ENCODE data around the gene P2RY2. TPM values are rescaled to one million over a fixed set of nuclear protein-coding genes. Genes with fewer than 3 reads are reported as not detected.
A peak's percentile ranks its signal among the peaks of the same experiment; 100 is the strongest.

The P2RY2 gene
- total RNA-seq, 1 experiment from 2014 or later, result 22.5 TPM

- Histone ChIP-seq H3K9me3 (ENCODE audit: insufficient read depth, low read depth) (no peaks in the 10 kb centered on the region), H3K36me3 (ENCODE audit: low read depth) (peaks cover 4% of the 10 kb centered on the region; the same call in 1 of the 2 replicates), H3K27me3 (ENCODE audit: insufficient read depth, low read depth) (no peaks in the 10 kb centered on the region), H3K4me2 (no peak overlapping the region), H3K4me3 (no peak overlapping the region), H3K9me2 (ENCODE audit: insufficient read depth) (no peaks in the 10 kb centered on the region), H2AFZ (no peak overlapping the region), H4K20me1 (ENCODE audit: insufficient read depth) (0 out of 2 replicates have a peak, but pooled peaks cover 15% of the 10 kb centered on the region), H3K79me2 (ENCODE audit: low read depth) (peaks cover 74% of the 10 kb centered on the region), H3F3A (ENCODE audit: insufficient read depth, low read depth) (peaks cover 25% of the 10 kb centered on the region), H3K27ac (no peak overlapping the region), H3K4me1 (replicated peaks; ENCODE audit: insufficient read depth) (peaks cover 18% of the 10 kb centered on the region)
- no peak for DNase-seq
- TF ChIP-seq EZH2 (IDR thresholded peaks at IDR 0.05; ENCODE audit: low read depth) (no peak), CTCF (conservative IDR thresholded peaks at IDR 0.05) (no peak)
- ChIA-PET POLR2A (ENCODE audit: unreplicated experiment) (no interaction called here), CTCF (no interaction called here)
- no TSS peak for BruUV-seq (replicated peaks)
- intact Hi-C loops (cut with micrococcal nuclease; ENCODE audit: unreplicated experiment), result no loop called here
These were observed 65.4 kb downstream of the P2RY2 start for GRCh38 chr11:73283276-73284000.

- H3K27ac ChIP-seq, result no peak overlapping the region
These were observed 66.0 kb downstream of the P2RY2 start for GRCh38 chr11:73284106-73284505.

GRCh38 chr11:73285721-73286120, 67.6 kb downstream of the P2RY2 start:
- CTCF ChIA-PET, result no interaction called here
- Histone ChIP-seq H3K9me3 (ENCODE audit: insufficient read depth, low read depth) (no peaks in the 10 kb centered on the region), H3K4me1 (replicated peaks; ENCODE audit: insufficient read depth) (peaks cover 35% of the 10 kb centered on the region), H2AFZ (no peak overlapping the region), H3K9me2 (ENCODE audit: insufficient read depth) (no peaks in the 10 kb centered on the region), H3K4me3 (no peak overlapping the region), H3K79me2 (ENCODE audit: low read depth) (peaks cover 64% of the 10 kb centered on the region), H3K27ac (peak overlapping the region; percentile 88; the same call in 1 of the 2 replicates), H3K36me3 (ENCODE audit: low read depth) (no peaks in the 10 kb centered on the region), H3F3A (ENCODE audit: insufficient read depth, low read depth) (peaks cover 41% of the 10 kb centered on the region), H4K20me1 (ENCODE audit: insufficient read depth) (0 out of 2 replicates have a peak, but pooled peaks cover 15% of the 10 kb centered on the region), H3K4me2 (no peak overlapping the region), H3K27me3 (ENCODE audit: insufficient read depth, low read depth) (no peaks in the 10 kb centered on the region)
- POLR2A ChIA-PET (ENCODE audit: unreplicated experiment), result interaction anchor here (0.5 kb wide), 2 partner anchors 11 to 343 kb away, joined by 4 to 6 read pairs; no protein-coding TSS in a partner anchor
- TF ChIP-seq CTCF (conservative IDR thresholded peaks at IDR 0.05), result no peak
- no peak for TF ChIP-seq EZH2 (IDR thresholded peaks at IDR 0.05; ENCODE audit: low read depth)
- intact Hi-C loops (cut with micrococcal nuclease; ENCODE audit: unreplicated experiment), result no loop called here
- DNase-seq, result no peak
- no TSS peak for BruUV-seq (replicated peaks)

More at GRCh38 chr11:73284106-73284505, 66.0 kb downstream of the P2RY2 start:
- H3K4me2 ChIP-seq, result no peak overlapping the region
- intact Hi-C loops (cut with micrococcal nuclease; ENCODE audit: unreplicated experiment), result no loop called here
- no peaks in the 10 kb centered on the region for H3K27me3 ChIP-seq (ENCODE audit: insufficient read depth, low read depth)
- H2AFZ ChIP-seq, result no peak overlapping the region
- 0 out of 2 replicates have a peak, but pooled peaks cover 15% of the 10 kb centered on the region for H4K20me1 ChIP-seq (ENCODE audit: insufficient read depth)
- no peak for DNase-seq
- BruUV-seq (replicated peaks), result no TSS peak
- ChIA-PET POLR2A (ENCODE audit: unreplicated experiment) (interaction anchor here (0.7 kb wide), 1 partner anchor 77 kb away, joined by 6 read pairs; no protein-coding TSS in a partner anchor), CTCF (no interaction called here)
- no peak overlapping the region for H3K4me3 ChIP-seq
- H3F3A ChIP-seq (ENCODE audit: insufficient read depth, low read depth), result peaks cover 32% of the 10 kb centered on the region
- H3K4me1 ChIP-seq (replicated peaks; ENCODE audit: insufficient read depth), result peaks cover 25% of the 10 kb centered on the region
- H3K79me2 ChIP-seq (ENCODE audit: low read depth), result peaks cover 69% of the 10 kb centered on the region
- H3K9me3 ChIP-seq (ENCODE audit: insufficient read depth, low read depth), result no peaks in the 10 kb centered on the region
- no peaks in the 10 kb centered on the region for H3K36me3 ChIP-seq (ENCODE audit: low read depth)
- no peaks in the 10 kb centered on the region for H3K9me2 ChIP-seq (ENCODE audit: insufficient read depth)
- TF ChIP-seq EZH2 (IDR thresholded peaks at IDR 0.05; ENCODE audit: low read depth), result no peak
- TF ChIP-seq CTCF (conservative IDR thresholded peaks at IDR 0.05), result no peak

Other genes with a start within 250 kb of the P2RY2 start
- gene FCHSD2, start 76.0 kb upstream of the P2RY2 start, total RNA-seq (2021), result 20.5 and 22.6 TPM in 2 replicates
- gene P2RY6, start 54.1 kb downstream of the P2RY2 start, total RNA-seq (2021), result 29.7 and 34.7 TPM in 2 replicates
- 56.9 and 62.1 TPM in 2 replicates for gene ARHGEF17, start 90.0 kb downstream of the P2RY2 start, total RNA-seq (2021)
- 7.8 and 10.7 TPM in 2 replicates for gene RELT, start 158.1 kb downstream of the P2RY2 start, total RNA-seq (2021)

Data from PC-9 (cell line).